ENCODE results near the gene BIRC2. TPM values are rescaled to one million over a fixed set of nuclear protein-coding genes. Genes with fewer than 3 reads are reported as not detected.

The BIRC2 gene
- total and polyA plus RNA-seq, 9 of the 15 experiments (the other 6 are each of a cell fraction or from before 2014, with no cell fraction given), result 14.3 to 45.9 (median 20.7) TPM

DNA sequence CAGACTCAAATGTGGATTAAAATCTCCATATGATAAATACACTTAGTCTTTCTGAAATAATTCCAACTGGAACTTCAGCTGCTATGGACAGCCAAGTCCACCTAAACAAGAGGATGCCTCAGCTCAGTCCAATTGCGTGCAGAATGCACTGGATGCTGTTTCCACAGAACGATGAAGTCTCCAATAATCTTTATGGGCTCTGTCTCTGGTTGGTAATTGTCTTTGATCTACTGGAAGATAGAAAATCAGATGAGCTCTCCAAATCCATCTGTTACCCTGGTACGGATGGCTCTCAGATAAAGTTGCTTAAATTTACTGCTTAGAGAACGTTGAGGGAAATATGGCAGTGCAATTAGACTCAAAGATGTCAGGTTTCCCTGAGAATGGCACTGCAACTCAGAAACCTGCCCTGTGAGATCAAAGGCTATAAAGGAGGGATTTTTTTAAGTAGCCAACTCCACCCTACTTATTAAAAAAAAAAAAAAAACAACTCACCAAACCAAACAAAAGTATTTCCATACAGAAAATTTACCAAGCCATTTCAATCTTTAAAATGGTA, 30.6 kb upstream of the BIRC2 start:
- no TSS peak for BruUV-seq (replicated peaks)
- Histone ChIP-seq H3K4me2 (ENCODE audit: insufficient read depth, low read length) (no peak overlapping the region), H3K4me3 (no peak overlapping the region), H3K27ac (ENCODE audit: extremely low read depth, low read depth, low read length) (no peak overlapping the region), H3K36me3 (ENCODE audit: control insufficient read depth, insufficient read depth, low read length) (no peaks in the 10 kb centered on the region), H3K9ac (ENCODE audit: insufficient read depth in 1 of 2, low read depth in 2 of 2, low read length in 2 of 2) (no peak overlapping the region), H3K9me3 (replicated peaks; ENCODE audit: control insufficient read depth, insufficient read depth, low read depth, low read length) (no peaks in the 10 kb centered on the region), H3K27me3 (ENCODE audit: control insufficient read depth in 2 of 2, insufficient read depth in 2 of 2, low read length in 2 of 2) (peaks cover 0 to 2% of the 10 kb centered on the region in 2 experiments; a peak in 4 of 5 replicates), H3K9me1 (ENCODE audit: control insufficient read depth, insufficient read depth, low read length) (no peaks in the 10 kb centered on the region), H3K79me2 (ENCODE audit: control insufficient read depth, insufficient read depth, low read length) (no peaks in the 10 kb centered on the region), H2AFZ (ENCODE audit: low read depth, low read length) (no peak overlapping the region), H3K4me1 (replicated peaks in 1 of 2; ENCODE audit: control insufficient read depth in 2 of 2, insufficient read depth in 2 of 2, low read length in 2 of 2) (peaks cover 0 to 8% of the 10 kb centered on the region in 2 experiments; a peak in 3 of 5 replicates), H4K20me1 (replicated peaks; ENCODE audit: control insufficient read depth, insufficient read depth, low read length) (no peaks in the 10 kb centered on the region)
- in situ Hi-C loops (cut with MboI), result no loop called here
- ATAC-seq (no peak), FAIRE-seq (no peak), DNase-seq (ENCODE audit: extremely low read depth in 1 of 4, low spot score in 3 of 4) (no peak)
- POLR2A ChIA-PET, result no interaction called here
- intact Hi-C loops (cut with micrococcal nuclease), result no loop called here
- CTCF ChIA-PET (ENCODE audit: low intra/inter-chr PET ratio), result no interaction called here
- TF ChIP-seq HDAC3 (IDR thresholded peaks at IDR 0.05; ENCODE audit: borderline replicate concordance, partially characterized antibody), result no peak
- TF ChIP-seq EGR1 (conservative IDR thresholded peaks at IDR 0.05), result no peak
- TF ChIP-seq BMI1 (IDR thresholded peaks at IDR 0.05; ENCODE audit: low read length), result no peak
- TF ChIP-seq, protein P1, sequence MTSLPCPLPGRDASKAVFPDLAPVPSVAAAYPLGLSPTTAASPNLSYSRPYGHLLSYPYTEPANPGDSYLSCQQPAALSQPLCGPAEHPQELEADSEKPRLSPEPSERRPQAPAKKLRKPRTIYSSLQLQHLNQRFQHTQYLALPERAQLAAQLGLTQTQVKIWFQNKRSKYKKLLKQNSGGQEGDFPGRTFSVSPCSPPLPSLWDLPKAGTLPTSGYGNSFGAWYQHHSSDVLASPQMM (CRISPR knock-in tag; IDR thresholded peaks at IDR 0.05), result no peak
- TF ChIP-seq HNRNPUL1 (IDR thresholded peaks at IDR 0.05; ENCODE audit: low read length), result no peak
- TF ChIP-seq PBX2 (CRISPR knock-in tag; IDR thresholded peaks at IDR 0.05; ENCODE audit: low read depth), result no peak
- TF ChIP-seq PBX2 (tag; conservative IDR thresholded peaks at IDR 0.05; ENCODE audit: low read depth), result no peak
- 18% methylated on average over 4 of the region's 4 CpGs for WGBS (ENCODE audit: insufficient coverage, low coverage, missing lambda C conversion rate)

Data from K562 (cell line).